ENCODE results near the gene ELOVL7.

DNA sequence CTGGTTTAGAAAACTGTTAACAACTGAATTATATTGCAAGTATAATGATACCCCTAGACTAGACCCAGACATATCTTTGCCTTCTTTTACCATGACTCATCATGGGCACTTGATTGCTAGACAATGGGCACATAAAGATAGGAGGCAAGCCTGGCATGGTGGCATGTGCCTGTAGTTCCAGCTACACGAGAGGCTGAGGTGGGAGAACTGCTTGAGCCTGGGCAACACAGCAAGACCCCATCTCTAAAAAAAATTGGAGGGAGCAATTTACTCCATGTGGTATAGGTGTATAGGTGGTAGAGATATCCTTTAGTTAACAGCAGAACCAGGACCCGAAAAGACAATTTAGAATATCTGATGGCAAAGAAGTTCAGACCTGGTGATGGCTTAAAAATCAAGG is 51.6 kb downstream of the ELOVL7 start:
- TF ChIP-seq, protein P1, sequence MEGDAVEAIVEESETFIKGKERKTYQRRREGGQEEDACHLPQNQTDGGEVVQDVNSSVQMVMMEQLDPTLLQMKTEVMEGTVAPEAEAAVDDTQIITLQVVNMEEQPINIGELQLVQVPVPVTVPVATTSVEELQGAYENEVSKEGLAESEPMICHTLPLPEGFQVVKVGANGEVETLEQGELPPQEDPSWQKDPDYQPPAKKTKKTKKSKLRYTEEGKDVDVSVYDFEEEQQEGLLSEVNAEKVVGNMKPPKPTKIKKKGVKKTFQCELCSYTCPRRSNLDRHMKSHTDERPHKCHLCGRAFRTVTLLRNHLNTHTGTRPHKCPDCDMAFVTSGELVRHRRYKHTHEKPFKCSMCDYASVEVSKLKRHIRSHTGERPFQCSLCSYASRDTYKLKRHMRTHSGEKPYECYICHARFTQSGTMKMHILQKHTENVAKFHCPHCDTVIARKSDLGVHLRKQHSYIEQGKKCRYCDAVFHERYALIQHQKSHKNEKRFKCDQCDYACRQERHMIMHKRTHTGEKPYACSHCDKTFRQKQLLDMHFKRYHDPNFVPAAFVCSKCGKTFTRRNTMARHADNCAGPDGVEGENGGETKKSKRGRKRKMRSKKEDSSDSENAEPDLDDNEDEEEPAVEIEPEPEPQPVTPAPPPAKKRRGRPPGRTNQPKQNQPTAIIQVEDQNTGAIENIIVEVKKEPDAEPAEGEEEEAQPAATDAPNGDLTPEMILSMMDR (IDR thresholded peaks at IDR 0.05; ENCODE audit: low read length): no peak
- TF ChIP-seq EZH2 (IDR thresholded peaks at IDR 0.05; ENCODE audit: borderline replicate concordance, low read length): no peak

All from OCI-LY1 (cell line).